Stimulated activated naive CD4-positive, alpha-beta T cell (primary cell): Measurements from ENCODE around the gene FOXQ1.
"Not testable (repeated sequence)": the region's sequence is repeated elsewhere in the genome, so short reads cannot be mapped to it uniquely, and the experiment has no call there.

Experiments used
- DNase-seq, 6 experiments: peaks; one replicate each; lab custom pipeline; 2025; lab: John Stamatoyannopoulos, UW

Gene FOXQ1

GRCh38 chr6:1322696-1323219 is 10.9 kb downstream of the FOXQ1 start:
- DNase-seq = no peak

GRCh38 chr6:1324936-1325335 is 13.0 kb downstream of the FOXQ1 start:
- DNase-seq = no peak

- DNase-seq = no peak
Measured at GRCh38 chr6:1325461-1326309, 13.8 kb downstream of the FOXQ1 start.

GRCh38 chr6:1326535-1327121 is 14.7 kb downstream of the FOXQ1 start:
- DNase-seq = no peak

GRCh38 chr6:1327630-1328029 is 15.7 kb downstream of the FOXQ1 start:
- no peak for DNase-seq

GRCh38 chr6:1328129-1328800 is 16.4 kb downstream of the FOXQ1 start:
- no peak for DNase-seq

GRCh38 chr6:1329708-1330107 is 17.8 kb downstream of the FOXQ1 start:
- no peak for DNase-seq

- DNase-seq = no peak
Measured at GRCh38 chr6:1334684-1335083, 22.8 kb downstream of the FOXQ1 start.

- DNase-seq = no peak
Measured at GRCh38 chr6:1335367-1336037, 23.6 kb downstream of the FOXQ1 start.

GRCh38 chr6:1336246-1336843 is 24.4 kb downstream of the FOXQ1 start:
- no peak for DNase-seq

- no peak for DNase-seq
Measured at GRCh38 chr6:1337791-1338190, 25.9 kb downstream of the FOXQ1 start.

GRCh38 chr6:1346101-1346500 is 34.2 kb downstream of the FOXQ1 start:
- DNase-seq = no peak

GRCh38 chr6:1346558-1347091 is 34.7 kb downstream of the FOXQ1 start:
- no peak for DNase-seq

GRCh38 chr6:1347161-1347560 is 35.3 kb downstream of the FOXQ1 start:
- DNase-seq = no peak

GRCh38 chr6:1348675-1349074 is 36.8 kb downstream of the FOXQ1 start:
- no peak for DNase-seq

- no peak for DNase-seq
Measured at GRCh38 chr6:1349655-1350054, 37.8 kb downstream of the FOXQ1 start.

- DNase-seq = no peak
Measured at GRCh38 chr6:1351381-1352008, 39.6 kb downstream of the FOXQ1 start.

GRCh38 chr6:1355068-1355467 is 43.2 kb downstream of the FOXQ1 start:
- not testable (repeated sequence) for DNase-seq

- not testable (repeated sequence) for DNase-seq
Measured at GRCh38 chr6:1361717-1362116, 49.8 kb downstream of the FOXQ1 start.

- no peak for DNase-seq
Measured at GRCh38 chr6:1362643-1363042, 50.7 kb downstream of the FOXQ1 start.

GRCh38 chr6:1363298-1363697 is 51.4 kb downstream of the FOXQ1 start:
- DNase-seq = no peak
